Tibial artery (tissue), 4 donors: Measurements from ENCODE around the gene KLK4.

Experiments used
- DNase-seq, 2 donors: peaks; one replicate each; pipeline ENCODE4 v3.0.0-alpha.2; 2019
- H3K27ac ChIP-seq, 2 donors: fragments of 200-600 bp; sonication (generic) in 1 of 2; 1 replicate in 1 of 2; 2 replicates in 1 of 2; pipeline ENCODE4 v1.5.1; 2018 to 2019; ENCODE audit warnings: mild to moderate bottlenecking in 1 of 2
- H3K27me3 ChIP-seq, 2 donors: fragments of 200-600 bp; sonication (generic) in 1 of 2; one replicate each; pipeline versions ENCODE4 v1.5.1 to v1.6.0; 2016 to 2019
- H3K36me3 ChIP-seq, 3 donors: fragments of 200-600 bp; sonication (generic) in 2 of 3; one replicate each; pipeline ENCODE4 v1.5.1; 2016 to 2019; ENCODE audit warnings: mild to moderate bottlenecking in 2 of 3
- H3K4me1 ChIP-seq, 4 donors: fragments of 200-600 bp; sonication (generic) in 2 of 4; 1 replicate in 3 of 4; 2 replicates in 1 of 4; pipeline ENCODE4 v1.5.1; 2016 to 2019
- H3K4me3 ChIP-seq, 2 donors: fragments of 200-600 bp; sonication (generic) in 1 of 2; 1 replicate in 1 of 2; 2 replicates in 1 of 2; pipeline ENCODE4 v1.5.1; 2018 to 2019; ENCODE audit warnings: mild to moderate bottlenecking in 2 of 2
- H3K9me3 ChIP-seq, 3 donors: fragments of 200-600 bp; sonication (generic) in 1 of 3; one replicate each; pipeline ENCODE4 v1.5.1; 2016 to 2019
- CTCF ChIP-seq, 2 experiments: fragments of 200-600 bp in 1 of 2; fragments of 450-650 bp in 1 of 2; IDR thresholded peaks; one replicate each; pipeline ENCODE4 v1.5.1; 2017 to 2019; ENCODE audit warnings: antibody characterized with exemption in 2 of 2, mild to moderate bottlenecking in 1 of 2, moderate library complexity in 1 of 2
- intact Hi-C: fragments of 100-400 bp; cut with DNase I; formaldehyde crosslinking; loops from one replicate; pipeline ENCODE4 v1.15.0; 2023; ENCODE audit warnings: low total_unique reads

Gene KLK4

GRCh38 chr19:50911206-50912101, at the start of gene KLK4:
Gene KLK4, minus strand, starts transcription at chr19:50911395. Its CDS starts 657 bp downstream, at chr19:50910738.
- H3K4me1 ChIP-seq = peaks cover 0 to 9% (median 0%) of the 10 kb centered on the region in 4 donors
- no peaks in the 10 kb centered on the region for H3K9me3 ChIP-seq
- intact Hi-C loops = no loop called here
- no peak within 1 kb of the TSS for H3K27ac ChIP-seq
- no peak for TF ChIP-seq CTCF (IDR thresholded peaks at IDR 0.05)
- no peak for DNase-seq
- no peaks in the 10 kb centered on the region for H3K36me3 ChIP-seq
- H3K27me3 ChIP-seq = peaks cover 0 to 65% of the 10 kb centered on the region in 2 donors
- H3K4me3 ChIP-seq = no peak within 1 kb of the TSS

DNA sequence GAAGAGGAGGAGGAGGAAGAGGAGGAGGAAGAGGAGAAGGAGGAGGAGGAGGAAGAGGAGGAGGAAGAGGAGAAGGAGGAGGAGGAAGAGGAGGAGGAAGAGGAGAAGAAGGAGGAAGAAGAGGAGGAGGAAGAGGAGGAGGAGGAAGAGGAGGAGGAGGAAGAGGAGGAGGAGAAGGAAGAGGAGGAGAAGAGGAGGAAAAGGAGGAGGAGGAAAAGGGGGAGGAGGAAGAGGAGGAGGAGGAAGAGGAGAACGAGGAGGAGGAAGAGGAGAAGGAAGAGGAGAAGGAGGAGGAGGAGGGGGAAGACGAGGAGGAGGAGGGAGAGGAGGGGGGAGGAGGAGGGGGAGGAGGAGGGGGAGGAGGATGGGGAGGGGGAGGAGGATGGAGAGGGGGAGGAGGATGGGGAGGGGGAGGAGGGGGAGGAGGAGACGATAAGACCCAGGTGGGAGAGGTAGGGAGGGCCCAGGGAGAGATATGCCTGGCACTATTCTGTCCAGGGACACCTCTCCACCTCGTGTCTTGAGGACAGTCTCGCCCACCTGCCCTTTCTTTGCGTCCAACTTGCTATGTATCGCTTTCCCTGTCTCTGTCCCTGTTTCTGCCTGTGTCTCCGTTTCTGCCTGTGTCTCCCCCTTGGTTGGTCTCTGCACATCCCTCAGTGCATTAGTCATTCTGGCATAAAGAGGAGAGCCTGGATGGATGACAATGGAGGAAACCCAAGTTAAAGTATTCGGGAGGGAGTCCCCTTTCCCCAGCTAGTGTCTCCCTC, 48.7 kb upstream of the KLK4 start:
- intact Hi-C loops = no loop called here
- Histone ChIP-seq H3K4me1 (no peaks in the 10 kb centered on the region), H3K9me3 (no peaks in the 10 kb centered on the region), H3K4me3 (no peak overlapping the region), H3K27ac (no peak overlapping the region), H3K27me3 (peaks cover 0 to 3% of the 10 kb centered on the region in 2 donors), H3K36me3 (no peaks in the 10 kb centered on the region)
- no peak for DNase-seq
- no peak for TF ChIP-seq CTCF (IDR thresholded peaks at IDR 0.05)

GRCh38 chr19:50957587-50957986, 46.4 kb upstream of the KLK4 start:
- TF ChIP-seq CTCF (IDR thresholded peaks at IDR 0.05) = no peak
- no peaks in the 10 kb centered on the region for H3K9me3 ChIP-seq
- no peaks in the 10 kb centered on the region for H3K4me1 ChIP-seq
- H3K27me3 ChIP-seq = no peaks in the 10 kb centered on the region
- no peaks in the 10 kb centered on the region for H3K36me3 ChIP-seq
- intact Hi-C loops = no loop called here
- DNase-seq = no peak
- no peak overlapping the region for H3K27ac ChIP-seq
- H3K4me3 ChIP-seq = no peak overlapping the region

DNA sequence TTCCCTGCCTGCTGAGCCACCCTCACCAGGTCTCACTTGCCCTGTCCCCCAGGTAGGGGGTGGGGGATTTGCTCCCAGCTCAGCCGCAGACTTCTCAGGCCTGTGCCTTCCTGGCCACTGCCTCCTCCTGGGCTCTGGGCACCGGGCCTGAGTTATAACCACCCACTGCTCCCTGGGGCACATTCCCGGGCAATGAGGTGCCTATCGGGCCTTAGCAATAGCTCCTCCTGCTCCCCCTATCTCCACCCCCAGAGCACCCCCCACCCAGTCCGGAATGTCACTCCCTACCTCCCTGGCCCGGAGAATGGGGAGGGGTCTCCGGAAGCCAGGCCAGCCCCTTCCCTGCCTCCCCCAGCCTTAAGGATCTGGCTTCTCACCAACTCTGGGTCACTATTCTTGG, 41.7 kb upstream of the KLK4 start, which contains the start of gene KLK5:
Gene KLK5 (minus strand): TSS at position 129 of the 400 bp plus-strand sequence. CDS start 381 bp downstream, outside the sequence.
- Histone ChIP-seq H3K27ac (no peak within 1 kb of the TSS), H3K9me3 (no peaks in the 10 kb centered on the region), H3K36me3 (no peaks in the 10 kb centered on the region), H3K4me1 (no peaks in the 10 kb centered on the region), H3K4me3 (no peak within 1 kb of the TSS), H3K27me3 (peaks cover 0 to 8% of the 10 kb centered on the region in 2 donors)
- DNase-seq = no peak
- no peak for TF ChIP-seq CTCF (IDR thresholded peaks at IDR 0.05)
- intact Hi-C loops = no loop called here

DNA sequence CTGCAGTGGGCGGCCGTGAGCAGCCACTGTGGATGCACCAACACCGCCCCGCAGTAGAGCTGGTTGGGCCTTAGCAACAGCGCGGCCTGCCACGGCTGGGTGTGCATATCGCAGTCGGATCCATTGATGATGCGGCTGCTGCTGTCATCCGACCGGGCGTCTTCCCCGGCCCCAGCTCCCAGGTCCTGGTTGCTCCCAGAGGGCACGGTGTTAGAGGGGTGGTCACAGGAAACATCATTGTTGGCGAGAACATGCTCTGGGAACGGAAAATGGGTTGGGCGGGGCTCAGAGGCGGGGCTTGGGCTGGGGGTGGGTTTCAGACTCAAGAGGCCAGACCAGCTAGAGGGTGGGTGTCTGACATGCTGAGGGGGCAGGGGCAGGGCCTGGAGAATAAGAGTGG, 38.7 kb upstream of the KLK4 start:
- DNase-seq = no peak
- no peaks in the 10 kb centered on the region for H3K36me3 ChIP-seq
- intact Hi-C loops = no loop called here
- no peaks in the 10 kb centered on the region for H3K9me3 ChIP-seq
- no peaks in the 10 kb centered on the region for H3K4me1 ChIP-seq
- H3K27ac ChIP-seq = no peak overlapping the region
- H3K4me3 ChIP-seq = no peak overlapping the region
- peaks cover 0 to 8% of the 10 kb centered on the region in 2 donors for H3K27me3 ChIP-seq
- no peak for TF ChIP-seq CTCF (IDR thresholded peaks at IDR 0.05)
